HL-60/S4 (cell line): ENCODE measurements around the gene TACC3.

ENCODE experiments used
- in situ Hi-C: fragments of 300-500 bp; cut with MboI; formaldehyde crosslinking; loops from 2 replicates; pipeline ENCODE4 v1.14.3; 2022; ENCODE audit warnings: low sequenced_read_pairs

TACC3 gene

GRCh38 chr4:1787411-1788077 lies 66.2 kb downstream of the TACC3 start:
- in situ Hi-C loops: no loop called here

GRCh38 chr4:1788254-1788973 lies 67.1 kb downstream of the TACC3 start:
- in situ Hi-C loops: no loop called here

GRCh38 chr4:1789552-1789951 lies 68.2 kb downstream of the TACC3 start:
- in situ Hi-C loops: no loop called here

GRCh38 chr4:1790005-1790404 lies 68.7 kb downstream of the TACC3 start:
- in situ Hi-C loops: no loop called here

GRCh38 chr4:1792158-1792831 lies 71.0 kb downstream of the TACC3 start:
- in situ Hi-C loops: no loop called here

- in situ Hi-C loops: no loop called here
Observed at GRCh38 chr4:1792832-1793495, 71.6 kb downstream of the TACC3 start, which contains the start of gene FGFR3. TSS of gene FGFR3 (plus strand) at chr4:1793293. CDS start at chr4:1793935, 642 bp downstream.

- in situ Hi-C loops: no loop called here
Observed at GRCh38 chr4:1793496-1793840, 72.1 kb downstream of the TACC3 start.

- in situ Hi-C loops: no loop called here
Observed at GRCh38 chr4:1793940-1794808, 72.9 kb downstream of the TACC3 start.
